Neural crest cell (in vitro differentiated cells): ENCODE measurements around the gene TERF2IP. TPM values are rescaled to one million over a fixed set of nuclear protein-coding genes. Genes with fewer than 3 reads are reported as not detected.
A peak's percentile ranks its signal among the peaks of the same experiment; 100 is the strongest.

ENCODE experiments used
- DNase-seq: peaks from one replicate; pipeline ENCODE4 v3.0.0; 2021; ENCODE audit warnings: low read depth, mixed read lengths, low spot score
- H3K27ac Mint-ChIP-seq: one replicate; pipeline ENCODE4 v1.8.0; 2021; ENCODE audit warnings: mild to moderate bottlenecking, mixed read lengths; ENCODE audit not compliant: unreplicated experiment
- H3K27me3 Mint-ChIP-seq: 2 replicates; pipeline ENCODE4 v1.8.0; 2021; ENCODE audit warnings: low read depth, mild to moderate bottlenecking, mixed read lengths
- H3K36me3 Mint-ChIP-seq: 2 replicates; pipeline ENCODE4 v1.8.0; 2021; ENCODE audit warnings: low read depth, mild to moderate bottlenecking, mixed read lengths
- H3K4me1 Mint-ChIP-seq: 2 replicates; pipeline ENCODE4 v1.8.0; 2021; ENCODE audit warnings: mixed read lengths
- H3K4me3 Mint-ChIP-seq: one replicate; pipeline ENCODE4 v1.8.0; 2021; ENCODE audit warnings: mild to moderate bottlenecking, mixed read lengths
- H3K9me3 Mint-ChIP-seq: 2 replicates; pipeline ENCODE4 v1.8.0; 2021; ENCODE audit warnings: mixed read lengths
- CTCF ChIP-seq: fragments of 200-600 bp; sonication (generic); conservative IDR thresholded peaks from 2 replicates; pipeline ENCODE4 v1.5.0; 2021; ENCODE audit warnings: antibody characterized with exemption, mild to moderate bottlenecking
- total RNA-seq: library from RNA; stranded (reverse); gene quantifications from 2 replicates; pipeline ENCODE4 v1.2.1, GENCODE V29; 2021

Gene TERF2IP
- total RNA-seq, 1 donor from 2014 or later = 47.2 TPM

DNA sequence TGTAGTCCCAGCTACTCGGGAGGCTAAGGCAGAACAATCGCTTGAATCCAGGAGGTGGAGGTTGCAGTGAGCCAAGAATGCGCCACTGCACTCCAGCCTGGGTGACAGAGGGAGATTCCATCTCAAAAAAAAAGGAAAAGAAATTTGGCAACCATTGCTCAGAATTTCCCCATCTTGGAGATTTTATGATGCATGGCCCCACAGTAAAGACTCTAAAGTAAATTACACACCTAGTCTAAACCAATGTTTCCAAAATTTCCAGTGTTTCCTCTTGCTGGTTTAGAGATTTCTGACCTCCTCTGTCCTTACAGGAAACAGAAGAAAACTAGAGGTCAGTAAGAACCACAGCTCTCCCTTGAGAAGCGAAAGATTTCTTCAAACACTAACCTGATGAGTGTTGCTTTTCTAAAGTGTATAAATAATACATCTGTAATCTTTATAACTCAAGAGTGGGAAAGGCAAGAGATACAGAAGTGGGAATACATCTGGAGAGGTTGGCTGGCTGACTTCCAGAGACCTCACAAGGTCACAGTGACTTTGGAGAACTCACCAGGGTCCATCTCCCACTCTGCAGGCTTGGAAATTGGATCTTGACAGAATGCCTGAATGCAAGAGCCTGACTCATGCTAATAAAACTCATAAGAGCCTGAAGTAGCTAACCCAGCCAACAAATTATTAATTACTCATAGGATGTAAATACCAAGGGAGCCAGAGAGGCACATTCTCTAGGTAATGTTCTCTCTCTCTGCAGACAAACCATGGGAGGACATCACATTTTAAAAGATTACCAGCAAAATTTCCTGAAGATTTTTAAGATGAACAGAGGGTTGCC, 33.3 kb upstream of the TERF2IP start:
- no peaks in the 10 kb centered on the region for H3K9me3 Mint-ChIP-seq
- no peak overlapping the region for H3K27ac Mint-ChIP-seq
- H3K36me3 Mint-ChIP-seq = peaks cover 18% of the 10 kb centered on the region
- H3K27me3 Mint-ChIP-seq = no peaks in the 10 kb centered on the region
- no peaks in the 10 kb centered on the region for H3K4me1 Mint-ChIP-seq
- TF ChIP-seq CTCF = no peak
- H3K4me3 Mint-ChIP-seq = no peak overlapping the region
- no peak for DNase-seq

DNA sequence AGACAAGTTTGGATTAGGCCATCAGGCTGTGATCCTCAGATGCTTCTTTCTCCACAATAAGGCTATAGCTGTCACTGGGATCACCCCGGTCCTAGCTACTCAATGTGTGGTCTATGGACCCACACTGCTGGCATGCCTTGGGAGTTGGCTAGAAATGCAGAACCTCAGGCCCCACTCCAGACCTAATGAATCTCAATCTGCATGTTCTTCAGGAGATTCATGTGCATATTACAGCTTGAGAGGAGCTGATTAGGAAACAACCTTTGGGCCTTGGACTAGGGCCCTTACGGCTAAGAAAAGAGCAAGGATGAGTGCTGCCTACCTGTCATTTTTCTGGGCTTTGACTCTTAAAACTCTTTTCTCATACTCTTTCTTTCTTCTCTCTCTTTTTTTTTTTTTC, 32.0 kb upstream of the TERF2IP start:
- no peak overlapping the region for H3K27ac Mint-ChIP-seq
- H3K4me1 Mint-ChIP-seq = peaks cover 1% of the 10 kb centered on the region
- TF ChIP-seq CTCF = no peak
- no peak for DNase-seq
- H3K36me3 Mint-ChIP-seq = peaks cover 22% of the 10 kb centered on the region
- H3K4me3 Mint-ChIP-seq = no peak overlapping the region
- no peaks in the 10 kb centered on the region for H3K9me3 Mint-ChIP-seq
- no peaks in the 10 kb centered on the region for H3K27me3 Mint-ChIP-seq

DNA sequence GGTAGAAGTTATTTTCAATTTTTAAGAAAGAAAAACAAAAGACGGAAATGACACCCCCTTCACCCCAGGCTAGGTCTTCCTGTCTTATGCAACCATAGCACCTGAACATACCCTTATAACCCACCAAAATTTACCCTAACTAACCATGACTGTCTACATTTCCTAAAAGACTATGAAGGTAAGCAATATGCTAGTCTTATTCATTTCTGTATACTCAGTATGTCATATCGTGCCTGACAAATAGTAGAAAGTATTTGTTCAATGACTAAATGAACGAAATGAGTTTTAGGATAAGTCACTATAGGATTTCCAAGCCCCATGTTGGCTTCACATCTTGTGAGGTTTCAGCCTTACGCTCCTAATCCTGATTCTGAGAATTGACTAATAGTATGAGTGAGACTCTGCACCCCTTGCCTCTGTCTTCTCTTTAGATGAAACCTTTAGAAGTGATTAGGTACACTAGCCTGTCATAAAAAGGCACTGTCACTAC, 31.0 kb upstream of the TERF2IP start:
- DNase-seq = no peak
- no peak for TF ChIP-seq CTCF
- no peaks in the 10 kb centered on the region for H3K27me3 Mint-ChIP-seq
- H3K4me1 Mint-ChIP-seq = peaks cover 11% of the 10 kb centered on the region
- H3K9me3 Mint-ChIP-seq = no peaks in the 10 kb centered on the region
- H3K36me3 Mint-ChIP-seq = peaks cover 22% of the 10 kb centered on the region
- no peak overlapping the region for H3K4me3 Mint-ChIP-seq
- H3K27ac Mint-ChIP-seq = no peak overlapping the region

DNA sequence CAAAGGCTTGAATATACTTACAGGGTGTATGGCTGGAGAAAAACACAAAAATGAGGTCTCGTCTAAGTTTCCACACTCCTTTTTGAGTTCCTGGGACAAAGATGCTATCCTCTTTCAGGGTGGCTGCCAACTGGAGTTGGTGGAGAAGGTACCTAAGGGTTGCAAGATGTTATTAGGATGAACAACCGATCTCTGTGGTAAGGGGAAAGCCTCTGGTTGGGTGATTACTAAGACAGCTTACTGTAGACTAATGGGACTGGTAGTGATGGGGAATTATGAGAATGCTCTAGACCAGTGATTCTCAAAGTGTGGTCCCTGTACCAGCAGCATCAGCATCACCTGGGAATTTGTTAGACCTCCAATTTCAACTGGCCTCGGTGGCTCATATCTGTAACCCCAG, 30.5 kb upstream of the TERF2IP start:
- H3K36me3 Mint-ChIP-seq = peaks cover 21% of the 10 kb centered on the region
- no peak overlapping the region for H3K27ac Mint-ChIP-seq
- no peaks in the 10 kb centered on the region for H3K27me3 Mint-ChIP-seq
- no peak for DNase-seq
- H3K4me3 Mint-ChIP-seq = no peak overlapping the region
- TF ChIP-seq CTCF = no peak
- no peaks in the 10 kb centered on the region for H3K9me3 Mint-ChIP-seq
- peaks cover 16% of the 10 kb centered on the region for H3K4me1 Mint-ChIP-seq

GRCh38 chr16:75618780-75619179, 28.8 kb upstream of the TERF2IP start:
- Mint-ChIP-seq H3K27ac (no peak overlapping the region), H3K9me3 (no peaks in the 10 kb centered on the region), H3K27me3 (no peaks in the 10 kb centered on the region), H3K36me3 (peaks cover 15% of the 10 kb centered on the region), H3K4me1 (peaks cover 29% of the 10 kb centered on the region), H3K4me3 (peak overlapping the region; percentile 8)
- no peak for TF ChIP-seq CTCF
- no peak for DNase-seq
